GM19043 (cell line): ENCODE measurements around the gene MYRFL.
"Not testable (repeated sequence)": the region's sequence is repeated elsewhere in the genome, so short reads cannot be mapped to it uniquely, and the experiment has no call there.

Source experiments
- ATAC-seq: cut with Tn5 transposase; IDR thresholded peaks from one replicate; pipeline ENCODE4 v1.9.1; 2021; ENCODE audit warnings: low read depth; ENCODE audit not compliant: unreplicated experiment

The MYRFL gene

DNA sequence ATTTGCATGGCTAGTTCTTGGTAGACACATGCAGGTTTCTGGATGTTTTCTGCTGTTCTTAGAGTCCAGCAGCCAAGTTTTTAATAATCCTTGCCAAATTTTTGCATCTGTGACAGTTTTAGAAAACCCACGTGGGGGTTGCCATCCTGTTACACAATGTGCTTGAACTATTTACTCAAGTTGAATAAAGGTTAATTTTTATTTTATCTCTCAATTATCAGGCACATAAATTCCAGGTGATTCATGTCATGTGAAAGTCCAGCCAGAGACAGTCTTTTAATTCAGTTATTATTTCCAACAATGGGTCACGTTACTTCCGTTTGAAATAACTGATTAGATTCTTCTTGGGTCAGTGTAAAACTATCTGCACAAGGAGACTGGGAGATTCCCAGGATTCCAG lies 15.7 kb downstream of the MYRFL start:
- ATAC-seq = no peak

GRCh38 chr12:69843608-69844007 lies 18.6 kb downstream of the MYRFL start:
- no peak for ATAC-seq

DNA sequence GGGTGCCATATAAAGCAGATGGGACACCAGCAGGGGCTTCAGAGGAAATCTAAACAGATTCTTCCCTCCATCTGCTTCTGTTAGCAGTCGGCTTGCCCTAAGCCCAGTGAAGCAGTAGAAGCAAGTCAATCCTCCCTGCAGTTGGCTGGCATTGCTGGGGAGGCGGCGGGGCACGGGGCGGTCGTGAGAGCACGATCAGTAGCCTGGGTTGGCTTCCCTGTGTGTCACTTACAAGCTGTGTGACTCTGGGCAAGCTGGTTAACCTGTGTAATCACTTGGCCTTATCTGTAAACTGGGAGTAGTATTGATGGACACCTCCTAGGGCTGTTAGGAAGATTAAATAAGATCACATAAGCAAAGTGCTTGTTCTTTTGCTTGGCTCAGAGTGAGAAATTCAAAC lies 19.4 kb downstream of the MYRFL start:
- no peak for ATAC-seq

GRCh38 chr12:69844836-69845235 lies 19.8 kb downstream of the MYRFL start:
- ATAC-seq = no peak

GRCh38 chr12:69846976-69847375 lies 21.9 kb downstream of the MYRFL start:
- ATAC-seq = no peak

GRCh38 chr12:69851976-69852375 lies 26.9 kb downstream of the MYRFL start:
- no peak for ATAC-seq

- ATAC-seq = not testable (repeated sequence)
Measured at GRCh38 chr12:69853176-69853961, 28.3 kb downstream of the MYRFL start.

GRCh38 chr12:69866698-69867097 lies 41.7 kb downstream of the MYRFL start:
- no peak for ATAC-seq

DNA sequence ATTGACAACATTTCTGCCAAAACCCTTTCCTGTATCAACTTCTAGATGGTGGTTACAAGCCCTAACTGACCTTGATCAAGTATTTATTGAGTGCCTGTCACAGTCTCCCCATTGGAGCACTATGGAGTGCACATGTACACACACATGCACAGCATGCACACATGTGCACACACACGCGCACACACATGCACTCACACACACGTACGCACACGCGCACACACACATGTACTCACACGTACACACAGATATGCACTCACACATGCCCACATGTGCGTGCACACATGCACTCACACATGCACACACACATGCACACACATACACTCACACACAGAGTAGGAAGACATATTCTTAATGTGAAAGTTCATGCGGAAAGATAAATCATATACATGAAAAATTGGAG lies 43.7 kb downstream of the MYRFL start:
- ATAC-seq = no peak

DNA sequence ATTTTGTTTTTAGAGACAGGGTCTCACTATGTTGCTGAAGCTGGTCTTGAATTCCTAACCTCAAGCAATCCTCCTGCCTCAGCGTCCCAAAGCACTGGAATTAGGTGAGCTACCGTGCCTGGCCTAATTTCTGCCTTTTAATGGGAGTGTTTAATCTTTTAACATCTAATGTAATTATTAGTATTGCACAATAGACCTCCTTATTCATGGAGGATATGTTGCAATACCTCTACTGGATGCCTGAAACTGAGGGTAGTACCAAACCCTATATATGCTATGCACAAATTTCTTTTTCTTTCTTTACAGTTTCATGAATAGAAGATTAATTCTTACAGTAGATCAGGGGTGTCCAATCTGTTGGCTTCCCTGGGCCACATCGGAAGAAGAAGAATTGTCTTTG lies 47.8 kb downstream of the MYRFL start:
- no peak for ATAC-seq

DNA sequence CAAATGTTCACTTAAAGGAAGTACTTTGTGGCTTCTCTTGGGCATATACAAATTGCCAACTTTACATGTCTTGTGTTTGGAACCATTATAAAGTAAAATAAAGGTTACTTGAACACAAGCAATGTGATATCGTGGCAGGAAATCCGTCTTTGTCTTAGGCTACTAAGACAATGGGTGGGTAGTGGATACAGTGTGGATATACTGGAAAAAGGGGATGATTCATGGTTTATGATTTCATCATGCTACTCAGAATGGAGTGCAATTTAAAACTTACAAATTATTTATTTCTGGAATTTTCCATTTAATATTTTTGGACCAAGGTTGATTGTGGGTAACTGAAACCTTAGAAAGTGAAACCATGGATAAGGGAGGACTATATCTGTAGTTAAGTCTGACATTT lies 48.4 kb downstream of the MYRFL start:
- ATAC-seq = no peak

GRCh38 chr12:69874606-69875005 lies 49.6 kb downstream of the MYRFL start:
- ATAC-seq = no peak

DNA sequence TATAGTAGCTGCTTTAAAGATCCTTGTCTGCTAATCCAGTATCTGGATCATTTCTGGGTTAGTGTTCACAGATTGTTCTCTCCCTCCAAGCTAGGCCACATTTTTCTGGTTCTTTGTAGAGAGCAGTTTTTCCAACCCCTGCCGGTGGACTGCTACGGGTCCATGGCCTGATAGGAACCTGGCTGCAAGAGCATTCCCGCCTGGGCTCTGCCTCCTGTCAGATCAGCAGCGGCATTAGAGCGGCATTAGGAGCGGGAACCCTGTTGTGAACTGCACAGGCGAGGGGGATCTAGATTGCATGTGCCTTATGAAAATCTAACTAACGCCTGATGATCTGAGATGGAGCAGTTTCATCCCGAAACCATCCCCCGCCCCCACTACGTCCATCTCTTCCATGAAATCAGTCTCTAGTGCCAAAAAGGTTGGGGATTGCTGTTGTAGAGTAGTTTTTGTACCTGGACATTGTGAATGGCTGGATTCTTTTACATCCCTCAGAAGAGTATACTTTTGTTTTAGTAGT lies 50.4 kb downstream of the MYRFL start:
- no peak for ATAC-seq

DNA sequence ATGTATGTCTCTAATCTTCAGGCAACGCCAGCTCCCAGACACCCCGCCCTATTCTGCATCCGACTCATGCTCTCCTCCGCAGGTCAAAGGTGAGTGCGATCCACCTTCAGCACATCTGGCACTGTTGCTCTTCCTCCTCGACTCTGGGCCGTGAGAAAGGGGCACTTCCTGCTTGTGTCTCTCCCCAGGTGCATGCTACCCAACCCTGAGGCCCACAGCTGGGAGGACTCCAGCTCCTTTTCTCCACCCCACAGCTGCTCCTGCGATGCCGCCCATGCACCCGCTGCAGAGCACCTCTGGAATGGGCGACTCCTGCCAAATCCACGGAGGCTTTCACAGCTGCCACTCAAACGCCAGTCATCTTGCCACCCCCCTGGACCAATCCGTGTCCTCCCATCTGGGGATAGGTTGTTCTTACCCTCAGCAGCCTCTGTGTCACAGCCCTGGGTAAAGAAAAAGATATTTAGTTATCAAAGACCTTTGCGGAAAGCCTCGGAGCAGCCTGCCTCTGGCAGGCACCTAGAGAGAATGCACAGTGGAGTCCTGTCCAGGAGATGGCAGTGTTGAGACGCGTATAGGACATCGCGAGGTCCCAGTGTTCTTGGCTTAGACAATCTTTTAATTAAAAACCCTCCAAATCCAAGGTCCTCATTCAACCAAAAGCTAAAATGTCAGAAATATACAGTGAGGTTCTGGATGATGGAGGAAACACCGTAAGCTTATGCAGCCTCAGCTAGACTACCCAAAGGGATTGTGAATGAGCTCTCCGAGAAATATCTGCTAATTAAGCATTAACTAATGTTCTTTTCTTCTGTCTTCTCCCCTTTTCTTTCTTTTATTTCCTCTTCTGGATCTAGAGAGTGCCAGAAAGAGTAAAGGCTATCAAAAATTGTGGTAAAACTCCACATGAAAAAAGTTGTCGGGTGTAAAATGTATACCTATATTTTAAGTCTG lies 54.3 kb downstream of the MYRFL start:
- peak; percentile 96 for ATAC-seq

DNA sequence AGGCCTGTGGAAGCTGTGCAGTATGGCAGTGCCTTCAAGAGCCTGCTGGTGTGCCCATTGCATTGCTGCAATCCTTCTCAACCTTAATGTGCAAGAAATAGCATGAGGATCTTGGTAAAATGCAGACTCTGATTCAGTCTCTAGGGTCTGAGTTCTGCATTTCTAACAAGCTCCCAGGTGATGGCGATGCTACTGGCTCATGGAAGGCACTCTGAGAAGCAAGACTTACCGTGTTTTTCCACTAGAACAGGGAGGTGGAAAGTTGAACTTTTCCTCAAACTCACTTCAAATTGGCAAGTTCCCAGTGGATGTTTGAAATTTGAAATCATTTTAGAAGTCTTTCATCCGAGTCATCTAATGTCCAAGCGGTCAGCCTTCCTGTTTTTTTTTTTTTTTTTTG lies 55.5 kb downstream of the MYRFL start:
- no peak for ATAC-seq

- ATAC-seq = no peak
Measured at GRCh38 chr12:69881771-69882170, 56.7 kb downstream of the MYRFL start.

DNA sequence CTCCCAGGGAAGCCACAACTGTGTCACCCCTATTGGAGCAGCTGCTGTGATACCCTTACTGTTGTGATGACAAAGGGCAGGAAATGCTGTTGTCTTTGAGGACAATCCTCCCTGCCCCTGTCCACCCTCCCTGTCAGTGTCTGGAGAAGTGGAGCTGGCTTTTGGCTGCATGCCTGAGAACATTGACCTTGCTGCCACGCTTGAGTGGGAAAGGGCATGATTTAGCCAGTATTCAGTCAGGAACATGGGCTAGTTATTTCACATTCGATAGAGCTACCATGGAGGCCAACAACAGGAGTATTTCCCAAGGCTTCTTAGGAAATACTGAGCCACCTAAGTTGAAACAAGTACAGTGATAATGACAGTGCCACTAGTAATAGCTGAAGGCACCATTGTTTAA lies 59.4 kb downstream of the MYRFL start:
- no peak for ATAC-seq

GRCh38 chr12:69885658-69886057 lies 60.6 kb downstream of the MYRFL start:
- ATAC-seq = no peak

DNA sequence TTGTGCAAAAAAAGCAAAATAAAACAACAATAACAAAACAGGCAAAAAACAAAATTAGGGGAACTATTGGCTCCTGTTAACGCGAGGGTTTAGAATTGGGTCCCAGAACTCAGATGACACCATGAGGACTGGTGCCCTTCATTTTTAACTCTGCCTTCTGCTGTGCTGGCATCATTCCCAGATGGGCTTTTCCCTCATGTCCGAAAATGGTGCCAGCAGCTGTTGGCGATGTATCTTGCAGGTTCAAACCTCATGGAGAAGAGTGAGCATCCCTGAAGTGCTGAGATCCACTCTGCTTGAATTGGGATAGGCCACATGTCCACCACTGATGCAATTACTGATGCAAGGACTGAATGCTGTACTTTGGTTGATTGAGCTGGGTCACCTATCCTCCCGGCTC lies 61.1 kb downstream of the MYRFL start:
- ATAC-seq = no peak

- ATAC-seq = no peak
Measured at GRCh38 chr12:69886715-69887114, 61.7 kb downstream of the MYRFL start.

GRCh38 chr12:69888901-69889300 lies 63.9 kb downstream of the MYRFL start:
- ATAC-seq = no peak
